Measurements from ENCODE around the gene FBP2. TPM values are rescaled to one million over a fixed set of nuclear protein-coding genes. Genes with fewer than 3 reads are reported as not detected.

The FBP2 gene
- total RNA-seq, 2 donors from 2014 or later = not detected

GRCh38 chr9:94638335-94639060 is 44.9 kb upstream of the FBP2 start:
- no peak overlapping the region for H3K27ac ChIP-seq
- peaks cover 0 to 19% of the 10 kb centered on the region in 2 donors for H3K4me1 ChIP-seq

GRCh38 chr9:94632737-94633136 is 39.1 kb upstream of the FBP2 start:
- Histone ChIP-seq H3K4me3 (no peak overlapping the region), H3K36me3 (no peaks in the 10 kb centered on the region), H3K27me3 (no peaks in the 10 kb centered on the region), H3K4me1 (no peaks in the 10 kb centered on the region), H3K9me3 (no peaks in the 10 kb centered on the region), H3K27ac (no peak overlapping the region)
- no peak for TF ChIP-seq CTCF (IDR thresholded peaks at IDR 0.05)
- no peak for DNase-seq (ENCODE audit: low spot score)

More at GRCh38 chr9:94638335-94639060, 44.9 kb upstream of the FBP2 start:
- no peak for DNase-seq (ENCODE audit: low spot score)
- H3K4me3 ChIP-seq = peak overlapping the region; percentile 45 to 57
- H3K27me3 ChIP-seq = no peaks in the 10 kb centered on the region
- H3K36me3 ChIP-seq = no peaks in the 10 kb centered on the region
- TF ChIP-seq CTCF (IDR thresholded peaks at IDR 0.05) = no peak
- no peaks in the 10 kb centered on the region for H3K9me3 ChIP-seq

- H3K9me3 ChIP-seq = no peaks in the 10 kb centered on the region
- H3K27ac ChIP-seq = no peak overlapping the region
- no peak for DNase-seq (ENCODE audit: low spot score)
- TF ChIP-seq CTCF (IDR thresholded peaks at IDR 0.05) = no peak
- no peak overlapping the region for H3K4me3 ChIP-seq
- H3K36me3 ChIP-seq = no peaks in the 10 kb centered on the region
- H3K27me3 ChIP-seq = no peaks in the 10 kb centered on the region
- H3K4me1 ChIP-seq = no peaks in the 10 kb centered on the region
Observed at GRCh38 chr9:94631599-94631998, 38.0 kb upstream of the FBP2 start.

- Histone ChIP-seq H3K9me3 (no peaks in the 10 kb centered on the region), H3K36me3 (no peaks in the 10 kb centered on the region), H3K27me3 (no peaks in the 10 kb centered on the region), H3K4me3 (no peak overlapping the region), H3K4me1 (no peaks in the 10 kb centered on the region), H3K27ac (no peak overlapping the region)
- TF ChIP-seq CTCF (IDR thresholded peaks at IDR 0.05) = no peak
- no peak for DNase-seq (ENCODE audit: low spot score)
Observed at GRCh38 chr9:94630833-94631232, 37.2 kb upstream of the FBP2 start.

GRCh38 chr9:94630281-94630680 is 36.7 kb upstream of the FBP2 start:
- DNase-seq (ENCODE audit: low spot score) = no peak
- H3K9me3 ChIP-seq = no peaks in the 10 kb centered on the region
- no peak overlapping the region for H3K27ac ChIP-seq
- no peaks in the 10 kb centered on the region for H3K27me3 ChIP-seq
- no peaks in the 10 kb centered on the region for H3K4me1 ChIP-seq
- H3K4me3 ChIP-seq = no peak overlapping the region
- no peaks in the 10 kb centered on the region for H3K36me3 ChIP-seq
- no peak for TF ChIP-seq CTCF (IDR thresholded peaks at IDR 0.05)

GRCh38 chr9:94627287-94627686 is 33.7 kb upstream of the FBP2 start:
- H3K27ac ChIP-seq = no peak overlapping the region
- H3K4me1 ChIP-seq = no peaks in the 10 kb centered on the region
- H3K9me3 ChIP-seq = no peaks in the 10 kb centered on the region
- TF ChIP-seq CTCF (IDR thresholded peaks at IDR 0.05) = no peak
- no peaks in the 10 kb centered on the region for H3K36me3 ChIP-seq
- H3K4me3 ChIP-seq = no peak overlapping the region
- no peaks in the 10 kb centered on the region for H3K27me3 ChIP-seq
- DNase-seq (ENCODE audit: low spot score) = no peak
